ENCODE measurements around the gene MYO1B.

GRCh38 chr2:191240871-191241270 lies 4.3 kb upstream of the MYO1B start:
- no peak for TF ChIP-seq CHD4 (IDR thresholded peaks at IDR 0.05)
- TF ChIP-seq EZH2 (IDR thresholded peaks at IDR 0.05; ENCODE audit: borderline replicate concordance, control insufficient read depth, low read depth, low read length) = no peak
- no peak for TF ChIP-seq POLR2A (IDR thresholded peaks at IDR 0.05; ENCODE audit: low read depth, low read length)
- TF ChIP-seq SUZ12 (IDR thresholded peaks at IDR 0.05; ENCODE audit: unreplicated experiment) = no peak
- TF ChIP-seq SREBF2 (IDR thresholded peaks at IDR 0.05; ENCODE audit: low read length) = no peak
- no peak for TF ChIP-seq CTCF (IDR thresholded peaks at IDR 0.05 in 2 of 3, conservative IDR thresholded peaks at IDR 0.05 in 1 of 3; ENCODE audit: control insufficient read depth in 2 of 3, extremely low read depth in 1 of 3, insufficient read depth in 1 of 3, low read depth in 3 of 3, low read length in 3 of 3)
- no peak for TF ChIP-seq POLR2AphosphoS2 (IDR thresholded peaks at IDR 0.05; ENCODE audit: low read depth, low read length)

Data from GM12878 (cell line).